WTC11 (cell line): Measurements from ENCODE around the gene DNAH1. TPM values are rescaled to one million over a fixed set of nuclear protein-coding genes. Genes with fewer than 3 reads are reported as not detected.

Experiments used
- ATAC-seq: fragments of 200-7000 bp; cut with Tn5 transposase; 2 replicates; pipeline ENCODE4 v1.10.0; 2021; ENCODE audit warnings: mild to moderate bottlenecking, moderate library complexity
- CTCF ChIA-PET: fragments of 300-600 bp; sonication (Branson Sonifier 250); formaldehyde crosslinking; loops from one replicate; lab custom pipeline; 2021; ENCODE audit warnings: antibody characterized with exemption; lab: Charles Lee
- POLR2A ChIA-PET: fragments of 350-600 bp; sonication (Branson Sonifier 250); formaldehyde crosslinking; loops from one replicate; lab custom pipeline; 2021; ENCODE audit warnings: antibody characterized with exemption; lab: Charles Lee
- DNase-seq: peaks from one replicate; pipeline ENCODE4 v3.0.0; 2021; ENCODE audit warnings: low spot score
- H3K27ac Mint-ChIP-seq: 2 replicates; pipeline ENCODE4 v1.8.0; 2021; ENCODE audit warnings: mixed read lengths
- H3K27me3 Mint-ChIP-seq: 2 replicates; pipeline ENCODE4 v1.8.0; 2021; ENCODE audit warnings: low read depth, mild to moderate bottlenecking, moderate library complexity, mixed read lengths
- H3K36me3 Mint-ChIP-seq: 2 replicates; pipeline ENCODE4 v1.8.0; 2021; ENCODE audit warnings: mixed read lengths
- H3K4me1 Mint-ChIP-seq: 2 replicates; pipeline ENCODE4 v1.8.0; 2022; ENCODE audit warnings: mixed read lengths
- H3K4me3 Mint-ChIP-seq: 2 replicates; pipeline ENCODE4 v1.8.0; 2021; ENCODE audit warnings: mild to moderate bottlenecking, moderate library complexity, mixed read lengths
- H3K9me3 Mint-ChIP-seq: 2 replicates; pipeline ENCODE4 v1.8.0; 2021; ENCODE audit warnings: mixed read lengths
- ATF3 ChIP-seq: sonication (generic); formaldehyde crosslinking; conservative IDR thresholded peaks from 2 replicates; pipeline ENCODE4 v1.8.1; 2022; ENCODE audit warnings: mild to moderate bottlenecking, missing genetic modification reagents
- ATF6 ChIP-seq: sonication (generic); formaldehyde crosslinking; IDR thresholded peaks from 2 replicates; pipeline ENCODE4 v1.8.1; 2023; ENCODE audit warnings: mild to moderate bottlenecking, missing genetic modification reagents
- CBFB ChIP-seq: sonication (generic); formaldehyde crosslinking; IDR thresholded peaks from 2 replicates; pipeline ENCODE4 v1.8.1; 2022; ENCODE audit warnings: mild to moderate bottlenecking, low read depth, missing genetic modification reagents
- CTCF ChIP-seq: fragments of 200-600 bp; IDR thresholded peaks from 2 replicates; pipeline ENCODE4 v1.8.0; 2022; ENCODE audit warnings: antibody characterized with exemption
- E2F4 ChIP-seq: sonication (generic); formaldehyde crosslinking; IDR thresholded peaks from 2 replicates; pipeline ENCODE4 v1.8.1; 2022; ENCODE audit warnings: low read depth, mild to moderate bottlenecking, moderate library complexity, missing genetic modification reagents, borderline replicate concordance
- FOXP4 ChIP-seq: sonication (generic); formaldehyde crosslinking; IDR thresholded peaks from 2 replicates; pipeline ENCODE4 v1.8.0; 2022; ENCODE audit warnings: mild to moderate bottlenecking, missing genetic modification reagents
- GRHL2 ChIP-seq: fragments of 250-450 bp; sonication (Bioruptor Pico); IDR thresholded peaks from 2 replicates; pipeline ENCODE4 v1.8.0; 2022; ENCODE audit warnings: mild to moderate bottlenecking, moderate library complexity; ENCODE audit not compliant: insufficient replicate concordance, severe bottlenecking
- GTF2I ChIP-seq: fragments of 250-450 bp; sonication (Bioruptor Pico); conservative IDR thresholded peaks from 2 replicates; pipeline ENCODE4 v1.4.0; 2021; ENCODE audit warnings: mild to moderate bottlenecking
- JUN ChIP-seq: sonication (generic); formaldehyde crosslinking; IDR thresholded peaks from 2 replicates; pipeline ENCODE4 v1.8.0; 2023; ENCODE audit warnings: mild to moderate bottlenecking, missing genetic modification reagents
- PRDM15 ChIP-seq: sonication (generic); formaldehyde crosslinking; IDR thresholded peaks from 2 replicates; pipeline ENCODE4 v1.8.0; 2022; ENCODE audit warnings: missing genetic modification reagents
- RELA ChIP-seq: sonication (generic); formaldehyde crosslinking; IDR thresholded peaks from 2 replicates; pipeline ENCODE4 v1.8.1; 2022; ENCODE audit warnings: missing genetic modification reagents, mild to moderate bottlenecking, borderline replicate concordance
- SP1 ChIP-seq: sonication (generic); formaldehyde crosslinking; conservative IDR thresholded peaks from 2 replicates; pipeline ENCODE4 v1.8.1; 2022; ENCODE audit warnings: missing genetic modification reagents
- TCF7 ChIP-seq: sonication (generic); formaldehyde crosslinking; IDR thresholded peaks from 2 replicates; pipeline ENCODE4 v1.8.0; 2022; ENCODE audit warnings: mild to moderate bottlenecking, low read depth, missing genetic modification reagents, moderate library complexity
- TP53 ChIP-seq: sonication (generic); formaldehyde crosslinking; IDR thresholded peaks from 2 replicates; pipeline ENCODE4 v1.8.1; 2023; ENCODE audit warnings: mild to moderate bottlenecking, missing genetic modification reagents
- ZNF121 ChIP-seq: sonication (generic); formaldehyde crosslinking; IDR thresholded peaks from 2 replicates; pipeline ENCODE4 v1.8.0; 2023; ENCODE audit warnings: missing genetic modification reagents
- ZNF219 ChIP-seq: sonication (generic); formaldehyde crosslinking; IDR thresholded peaks from 2 replicates; pipeline ENCODE4 v1.8.0; 2023; ENCODE audit warnings: missing genetic modification reagents, mild to moderate bottlenecking, borderline replicate concordance
- ZNF416 ChIP-seq: fragments of 250-450 bp; sonication (Bioruptor Pico); IDR thresholded peaks from 2 replicates; pipeline ENCODE4 v1.9.0; 2021; ENCODE audit warnings: mild to moderate bottlenecking, inconsistent platforms
- ZNF425 ChIP-seq: fragments of 250-450 bp; sonication (Bioruptor Pico); conservative IDR thresholded peaks from 2 replicates; pipeline ENCODE4 v1.9.0; 2021; ENCODE audit warnings: mild to moderate bottlenecking
- ZNF512 ChIP-seq: sonication (generic); formaldehyde crosslinking; IDR thresholded peaks from 2 replicates; pipeline ENCODE4 v1.8.1; 2022; ENCODE audit warnings: missing genetic modification reagents, borderline replicate concordance
- total RNA-seq: library from RNA; stranded (reverse); gene quantifications from 3 replicates; pipeline ENCODE4 v1.2.3, GENCODE V29; 2021

Gene DNAH1
- total RNA-seq, 1 experiment from 2014 or later, result 1.5 TPM

- Mint-ChIP-seq H3K4me3 (no peak overlapping the region), H3K9me3 (no peaks in the 10 kb centered on the region), H3K4me1 (no peaks in the 10 kb centered on the region), H3K36me3 (no peaks in the 10 kb centered on the region), H3K27me3 (peaks cover 8% of the 10 kb centered on the region), H3K27ac (no peak overlapping the region)
- TF ChIP-seq CBFB (CRISPR knock-in tag) (no peak), SP1 (CRISPR knock-in tag) (no peak), E2F4 (CRISPR knock-in tag) (no peak), ZNF512 (CRISPR knock-in tag) (no peak), ZNF416 (CRISPR knock-in tag) (no peak), ZNF425 (no peak), ATF6 (no peak), FOXP4 (CRISPR knock-in tag) (no peak), ZNF219 (CRISPR knock-in tag) (no peak)
- ChIA-PET CTCF (interaction anchor here (1.4 kb wide), 1 partner anchor 79 kb away, joined by 3 read pairs; no protein-coding TSS in a partner anchor), POLR2A (no interaction called here)
- DNase-seq (no peak), ATAC-seq (no peak)
These were observed 4.5 kb upstream of the DNAH1 start for GRCh38 chr3:52311576-52312119.

GRCh38 chr3:52313188-52313773, 2.8 kb upstream of the DNAH1 start:
- CTCF ChIA-PET, result no interaction called here
- no peak for ATAC-seq
- no peak overlapping the region for H3K4me3 Mint-ChIP-seq
- H3K36me3 Mint-ChIP-seq, result no peaks in the 10 kb centered on the region
- no peak for DNase-seq
- POLR2A ChIA-PET, result no interaction called here
- H3K27me3 Mint-ChIP-seq, result peaks cover 12% of the 10 kb centered on the region
- peaks cover 5% of the 10 kb centered on the region; the same call in 1 of the 2 replicates for H3K4me1 Mint-ChIP-seq
- no peaks in the 10 kb centered on the region for H3K9me3 Mint-ChIP-seq
- H3K27ac Mint-ChIP-seq, result no peak overlapping the region
- TF ChIP-seq CTCF, result no peak
- no peak for TF ChIP-seq ZNF121 (CRISPR knock-in tag)
- no peak for TF ChIP-seq TCF7 (CRISPR knock-in tag)
- TF ChIP-seq GTF2I (CRISPR knock-in tag), result no peak
- TF ChIP-seq TP53, result no peak
- TF ChIP-seq GRHL2 (CRISPR knock-in tag), result no peak
- no peak for TF ChIP-seq RELA
- TF ChIP-seq ZNF219 (CRISPR knock-in tag), result no peak
- TF ChIP-seq PRDM15 (CRISPR knock-in tag), result no peak
- TF ChIP-seq ATF3 (CRISPR knock-in tag), result no peak
- no peak for TF ChIP-seq JUN (CRISPR knock-in tag)
